Uterus (tissue), 4 donors: ENCODE data around the gene PITX2. TPM values are rescaled to one million over a fixed set of nuclear protein-coding genes. Genes with fewer than 3 reads are reported as not detected.

Experiments
- DNase-seq, 2 donors: peaks; one replicate each; pipeline ENCODE4 v3.0.0-alpha.2; 2019 to 2020
- H3K27ac ChIP-seq, 2 donors: fragments of 200-600 bp; sonication (generic); 1 replicate in 1 of 2; 2 replicates in 1 of 2; pipeline ENCODE4 v1.5.1; 2016 to 2018
- H3K27me3 ChIP-seq, 2 donors: fragments of 200-600 bp; sonication (generic); one replicate each; pipeline ENCODE4 v1.5.1; 2018 to 2019; ENCODE audit warnings: control low read depth in 1 of 2
- H3K36me3 ChIP-seq, 2 donors: fragments of 200-600 bp; sonication (generic); one replicate each; pipeline ENCODE4 v1.5.1; 2019; ENCODE audit warnings: control low read depth in 1 of 2
- H3K4me1 ChIP-seq, 2 donors: fragments of 200-600 bp; sonication (generic); one replicate each; pipeline ENCODE4 v1.5.1; 2018 to 2019; ENCODE audit warnings: control low read depth in 1 of 2
- H3K4me3 ChIP-seq, 2 donors: fragments of 200-600 bp; sonication (generic); 1 replicate in 1 of 2; 2 replicates in 1 of 2; pipeline ENCODE4 v1.5.1; 2018 to 2019; ENCODE audit warnings: mild to moderate bottlenecking in 1 of 2
- H3K9me3 ChIP-seq, 2 donors: fragments of 200-600 bp; sonication (generic); one replicate each; pipeline ENCODE4 v1.5.1; 2019; ENCODE audit warnings: control low read depth in 1 of 2
- POLR2A ChIP-seq, 2 donors: fragments of 450-650 bp; IDR thresholded peaks; one replicate each; pipeline ENCODE4 v1.6.1; 2016; ENCODE audit warnings: antibody characterized with exemption in 2 of 2, mild to moderate bottlenecking in 1 of 2, moderate library complexity in 1 of 2
- intact Hi-C: fragments of 100-400 bp; cut with DNase I; formaldehyde crosslinking; loops from one replicate; pipeline ENCODE4 v1.15.1; 2023; ENCODE audit warnings: low total_unique reads
- total RNA-seq, 4 donors: library from RNA; depleted of rRNA in 3 of 4; stranded (reverse); fragments of >200 nt in 3 of 4; gene quantifications; one replicate each; pipeline versions ENCODE4 v1.1.0 to v1.2.4, GENCODE V29; 2014 to 2023
- TF ChIP-seq, protein P1 (sequence below), 4 experiments: fragments of 200-600 bp in 2 of 4; fragments of 450-650 bp in 2 of 4; sonication (generic) in 2 of 4; IDR thresholded peaks; one replicate each; pipeline ENCODE4 v1.5.1; 2016 to 2019; ENCODE audit warnings: antibody characterized with exemption in 4 of 4, mild to moderate bottlenecking in 2 of 4, moderate library complexity in 1 of 4
- donor health status: DM: yes; HTN: yes; CAD: no.

PITX2 gene
- total RNA-seq, 4 donors from 2014 or later = 0.14 TPM; not detected in 3

DNA sequence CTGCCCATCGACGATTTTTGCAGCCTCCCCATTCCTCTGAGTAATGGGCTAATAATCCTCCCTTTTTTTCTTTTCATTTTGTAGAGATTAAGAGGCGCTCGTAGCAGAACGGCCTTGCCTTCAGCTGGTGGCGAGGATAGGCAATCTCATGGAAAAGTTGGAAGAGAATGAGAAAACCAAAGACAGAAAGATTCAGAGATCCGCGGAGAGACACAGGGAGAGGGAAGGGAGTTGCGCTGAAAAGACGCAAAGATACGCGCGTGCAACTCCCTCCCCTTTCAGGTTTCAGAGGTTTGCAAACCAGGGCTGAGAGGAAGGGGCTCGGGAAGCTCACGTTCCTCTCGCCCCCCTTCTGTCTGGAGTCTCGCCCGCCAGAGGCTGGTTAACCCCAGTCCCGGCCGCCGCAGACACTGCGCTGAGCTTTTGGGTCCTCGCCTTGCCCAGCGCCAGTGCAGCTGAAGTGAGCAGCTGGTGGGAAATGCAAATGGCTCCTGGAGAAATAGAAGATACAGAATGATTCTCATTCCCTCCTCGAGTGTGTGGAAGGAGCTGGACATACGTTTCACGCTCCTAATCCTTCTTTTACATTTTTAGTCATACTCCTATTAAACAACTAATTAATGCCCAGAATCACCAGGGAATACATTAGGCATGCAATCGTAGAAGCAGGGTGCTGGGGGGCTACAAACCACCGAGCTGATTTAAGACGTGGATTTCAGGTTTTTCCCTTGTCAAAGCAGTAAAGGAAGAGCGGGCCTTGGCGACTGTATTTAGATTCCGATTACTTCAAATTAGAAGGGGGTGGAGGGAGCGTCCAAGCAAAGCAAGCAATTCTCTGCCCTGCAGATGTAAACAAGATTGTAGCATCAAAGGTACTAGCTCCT lies 16.6 kb upstream of the PITX2 start:
- TF ChIP-seq, protein P1, sequence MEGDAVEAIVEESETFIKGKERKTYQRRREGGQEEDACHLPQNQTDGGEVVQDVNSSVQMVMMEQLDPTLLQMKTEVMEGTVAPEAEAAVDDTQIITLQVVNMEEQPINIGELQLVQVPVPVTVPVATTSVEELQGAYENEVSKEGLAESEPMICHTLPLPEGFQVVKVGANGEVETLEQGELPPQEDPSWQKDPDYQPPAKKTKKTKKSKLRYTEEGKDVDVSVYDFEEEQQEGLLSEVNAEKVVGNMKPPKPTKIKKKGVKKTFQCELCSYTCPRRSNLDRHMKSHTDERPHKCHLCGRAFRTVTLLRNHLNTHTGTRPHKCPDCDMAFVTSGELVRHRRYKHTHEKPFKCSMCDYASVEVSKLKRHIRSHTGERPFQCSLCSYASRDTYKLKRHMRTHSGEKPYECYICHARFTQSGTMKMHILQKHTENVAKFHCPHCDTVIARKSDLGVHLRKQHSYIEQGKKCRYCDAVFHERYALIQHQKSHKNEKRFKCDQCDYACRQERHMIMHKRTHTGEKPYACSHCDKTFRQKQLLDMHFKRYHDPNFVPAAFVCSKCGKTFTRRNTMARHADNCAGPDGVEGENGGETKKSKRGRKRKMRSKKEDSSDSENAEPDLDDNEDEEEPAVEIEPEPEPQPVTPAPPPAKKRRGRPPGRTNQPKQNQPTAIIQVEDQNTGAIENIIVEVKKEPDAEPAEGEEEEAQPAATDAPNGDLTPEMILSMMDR (IDR thresholded peaks at IDR 0.05) = no peak
- no peak for TF ChIP-seq POLR2A (IDR thresholded peaks at IDR 0.05)
- no peaks in the 10 kb centered on the region for H3K9me3 ChIP-seq
- H3K4me1 ChIP-seq = peaks cover 0 to 10% of the 10 kb centered on the region in 2 donors
- H3K4me3 ChIP-seq = no peak overlapping the region
- no peak overlapping the region for H3K27ac ChIP-seq
- intact Hi-C loops = no loop called here
- no peaks in the 10 kb centered on the region for H3K36me3 ChIP-seq
- DNase-seq = no peak
- peaks cover 36 to 63% of the 10 kb centered on the region in 2 donors for H3K27me3 ChIP-seq

DNA sequence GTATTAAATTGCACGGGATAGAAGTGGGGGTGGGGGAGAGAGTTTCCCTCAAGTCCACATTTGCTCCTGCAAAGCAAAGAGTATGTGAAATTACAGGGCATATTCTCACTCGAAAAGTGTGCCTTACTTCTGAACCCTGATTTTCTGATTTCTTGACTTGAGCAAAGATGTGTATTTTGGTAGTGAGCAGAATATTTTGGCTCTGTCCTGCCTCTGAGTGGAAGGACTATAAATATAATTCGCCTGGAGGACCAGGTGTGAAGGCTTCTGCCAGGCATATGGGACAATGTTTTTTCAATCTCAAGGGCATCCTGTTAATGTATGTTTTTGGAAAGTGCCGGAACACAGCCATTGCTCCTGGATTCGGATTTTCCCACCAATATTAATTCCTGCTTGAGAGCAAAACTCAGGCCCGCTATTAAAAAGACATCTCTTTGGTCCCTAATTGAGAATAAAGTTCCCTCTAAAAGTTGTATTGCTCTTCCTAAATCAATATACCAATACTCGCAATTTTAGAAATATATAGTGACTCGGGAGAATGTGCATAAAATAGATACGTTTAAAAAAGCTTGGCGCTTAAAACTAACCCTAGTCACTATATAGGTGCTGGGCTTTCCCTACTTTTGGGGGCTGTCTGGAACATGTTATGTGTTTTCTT lies 15.3 kb upstream of the PITX2 start:
- Histone ChIP-seq H3K4me3 (no peak overlapping the region), H3K27me3 (peaks cover 44 to 76% of the 10 kb centered on the region in 2 donors), H3K27ac (no peak overlapping the region), H3K4me1 (peaks cover 0 to 10% of the 10 kb centered on the region in 2 donors), H3K36me3 (no peaks in the 10 kb centered on the region), H3K9me3 (no peaks in the 10 kb centered on the region)
- intact Hi-C loops = no loop called here
- DNase-seq = no peak
- TF ChIP-seq, protein P1 (IDR thresholded peaks at IDR 0.05) = no peak
- TF ChIP-seq POLR2A (IDR thresholded peaks at IDR 0.05) = no peak

DNA sequence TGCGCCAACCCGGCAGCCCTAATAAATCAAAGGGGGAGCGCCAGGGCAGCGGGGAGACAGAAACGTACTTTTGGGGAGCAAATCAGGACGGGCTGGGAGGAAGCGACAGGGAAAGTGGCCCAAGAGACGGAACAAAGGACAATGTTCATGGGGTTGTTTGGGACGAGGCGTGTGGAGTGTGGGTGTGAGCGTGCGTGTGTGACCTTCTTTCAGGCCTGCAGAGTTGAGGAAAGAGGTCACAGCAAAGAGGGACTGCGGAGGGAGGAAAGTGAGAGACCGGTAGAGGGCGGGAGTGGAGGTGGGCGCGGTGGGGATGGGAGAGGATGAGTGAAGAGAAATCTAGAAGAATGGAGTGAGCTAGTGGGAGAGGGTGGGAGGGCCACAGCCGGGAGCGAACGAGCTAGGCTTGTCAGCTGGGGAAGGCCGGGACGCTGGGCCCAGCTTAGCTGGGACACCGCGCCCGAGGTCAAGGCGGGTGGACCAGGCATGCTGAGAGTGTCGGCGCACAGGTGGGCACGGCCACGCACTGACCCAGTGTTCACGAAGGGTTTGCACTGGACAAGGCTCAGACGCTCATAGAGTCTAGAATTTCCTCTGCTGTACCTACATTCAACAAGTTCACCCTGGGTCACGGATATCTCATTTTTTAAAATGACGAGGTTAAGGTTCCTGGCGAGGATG lies 14.7 kb upstream of the PITX2 start:
- Histone ChIP-seq H3K4me1 (peaks cover 0 to 10% of the 10 kb centered on the region in 2 donors), H3K36me3 (no peaks in the 10 kb centered on the region), H3K27me3 (peaks cover 48 to 79% of the 10 kb centered on the region in 2 donors), H3K9me3 (no peaks in the 10 kb centered on the region), H3K4me3 (peak overlapping the region in 1 of 2 donors; percentile 23), H3K27ac (no peak overlapping the region)
- DNase-seq = no peak
- no peak for TF ChIP-seq POLR2A (IDR thresholded peaks at IDR 0.05)
- TF ChIP-seq, protein P1 (IDR thresholded peaks at IDR 0.05) = no peak
- intact Hi-C loops = no loop called here

DNA sequence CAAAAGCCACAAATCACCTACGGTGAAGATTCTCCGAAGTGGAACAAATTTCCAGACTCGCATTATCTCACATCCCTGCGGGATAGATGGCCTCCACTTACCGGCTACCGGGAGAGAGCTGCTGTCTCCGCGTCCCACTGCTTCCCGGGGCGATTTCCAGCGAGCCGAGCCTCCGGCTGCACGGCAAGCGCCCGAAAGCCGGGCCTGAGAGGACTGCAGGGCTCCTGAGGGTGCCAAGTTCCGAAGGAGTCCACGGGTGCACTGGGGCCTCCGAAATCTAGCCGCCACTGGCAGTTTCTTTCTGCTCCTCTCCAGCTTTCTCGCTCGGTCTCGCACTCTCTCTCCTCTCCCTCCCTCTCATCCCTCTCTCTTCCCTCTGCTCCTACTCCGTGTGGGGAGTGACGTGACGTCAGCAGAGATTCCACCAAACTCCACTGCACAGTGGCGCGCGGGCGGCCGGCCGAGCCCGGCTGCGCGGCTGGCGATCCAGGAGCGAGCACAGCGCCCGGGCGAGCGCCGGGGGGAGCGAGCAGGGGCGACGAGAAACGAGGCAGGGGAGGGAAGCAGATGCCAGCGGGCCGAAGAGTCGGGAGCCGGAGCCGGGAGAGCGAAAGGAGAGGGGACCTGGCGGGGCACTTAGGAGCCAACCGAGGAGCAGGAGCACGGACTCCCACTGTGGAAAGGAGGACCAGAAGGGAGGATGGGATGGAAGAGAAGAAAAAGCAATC lies 14.0 kb upstream of the PITX2 start:
- Histone ChIP-seq H3K36me3 (no peaks in the 10 kb centered on the region), H3K27ac (no peak overlapping the region)
- intact Hi-C loops = no loop called here

More for the DNA sequence above, 14.0 kb upstream of the PITX2 start:
- Histone ChIP-seq H3K27me3 (peaks cover 53 to 86% of the 10 kb centered on the region in 2 donors), H3K4me1 (peaks cover 0 to 10% of the 10 kb centered on the region in 2 donors), H3K9me3 (no peaks in the 10 kb centered on the region), H3K4me3 (peak overlapping the region in 1 of 2 donors; percentile 23)
- DNase-seq = no peak
- no peak for TF ChIP-seq POLR2A (IDR thresholded peaks at IDR 0.05)
- TF ChIP-seq, protein P1 (IDR thresholded peaks at IDR 0.05) = no peak
